ENCODE data around the gene SRL.

Gene SRL

GRCh38 chr16:4275861-4276260 lies 34.0 kb upstream of the SRL start:
- no peak overlapping the region for H4K91ac ChIP-seq (ENCODE audit: low read depth, low read length, poor library complexity)
- no peak overlapping the region for H2AK5ac ChIP-seq (ENCODE audit: low read depth, low read length)

GRCh38 chr16:4273858-4274311 lies 32.0 kb upstream of the SRL start:
- Histone ChIP-seq H3K14ac (ENCODE audit: low read length) (peak overlapping the region; percentile 99), H3K27me3 (ENCODE audit: control insufficient read depth in 3 of 3, insufficient read depth in 3 of 3, low read depth in 1 of 3, low read length in 3 of 3) (no peaks in the 10 kb centered on the region), H3K36me3 (replicated peaks in 1 of 2; ENCODE audit: control insufficient read depth in 2 of 2, insufficient read depth in 2 of 2, low read length in 2 of 2) (peaks cover 2 to 4% of the 10 kb centered on the region in 2 donors), H3K27ac (replicated peaks; ENCODE audit: low read length) (peak overlapping the region; percentile 94), H2AK5ac (ENCODE audit: low read depth, low read length) (peak overlapping the region; percentile 75), H3K18ac (ENCODE audit: low read length) (peak overlapping the region; percentile 98), H4K8ac (ENCODE audit: low read depth, low read length) (no peak overlapping the region), H3K4me3 (ENCODE audit: low read length in 2 of 2) (peak overlapping the region; percentile 87 to 89), H4K91ac (ENCODE audit: low read depth, low read length, poor library complexity) (no peak overlapping the region), H3K79me1 (ENCODE audit: low read depth, low read length) (peaks cover 13% of the 10 kb centered on the region), H3K4me1 (ENCODE audit: control insufficient read depth in 2 of 2, insufficient read depth in 1 of 2, low read depth in 1 of 2, low read length in 2 of 2) (peaks cover 6 to 8% of the 10 kb centered on the region in 2 donors), H3K4me2 (ENCODE audit: insufficient read depth, low read length, poor library complexity, severe bottlenecking) (peak overlapping the region; percentile 73), H2BK5ac (ENCODE audit: low read length) (peak overlapping the region; percentile 91), H2BK12ac (ENCODE audit: low read length) (no peak overlapping the region), H2BK120ac (ENCODE audit: low read depth, low read length) (no peak overlapping the region), H3K4ac (ENCODE audit: low read length) (no peak overlapping the region), H2AFZ (ENCODE audit: low read length) (peak overlapping the region; percentile 87), H3K9me3 (replicated peaks in 1 of 2; ENCODE audit: control insufficient read depth in 2 of 2, insufficient read depth in 1 of 2, low read depth in 1 of 2, low read length in 2 of 2) (no peaks in the 10 kb centered on the region), H2BK15ac (ENCODE audit: low read length) (peak overlapping the region; percentile 81), H3K9ac (ENCODE audit: low read depth, low read length, poor library complexity) (peak overlapping the region; percentile 96), H3K23ac (ENCODE audit: low read depth, low read length, poor library complexity) (peak overlapping the region; percentile 93)
- DNase-seq (ENCODE audit: low spot score), result peak; percentile 47
- WGBS, 2 donors (ENCODE audit: extremely low coverage in 2 of 2, insufficient read length in 2 of 2, insufficient replicate concordance in 1 of 2), result no CpG with 5 or more reads among the region's 25 CpGs

More at GRCh38 chr16:4275861-4276260, 34.0 kb upstream of the SRL start:
- Histone ChIP-seq H3K4ac (ENCODE audit: low read length) (no peak overlapping the region), H4K8ac (ENCODE audit: low read depth, low read length) (no peak overlapping the region), H2BK120ac (ENCODE audit: low read depth, low read length) (no peak overlapping the region), H3K36me3 (replicated peaks in 1 of 2; ENCODE audit: control insufficient read depth in 2 of 2, insufficient read depth in 2 of 2, low read length in 2 of 2) (no peaks in the 10 kb centered on the region), H2BK5ac (ENCODE audit: low read length) (no peak overlapping the region), H3K4me3 (ENCODE audit: low read length in 2 of 2) (no peak overlapping the region), H3K79me1 (ENCODE audit: low read depth, low read length) (peaks cover 9% of the 10 kb centered on the region), H3K9me3 (replicated peaks in 1 of 2; ENCODE audit: control insufficient read depth in 2 of 2, insufficient read depth in 1 of 2, low read depth in 1 of 2, low read length in 2 of 2) (peaks cover under 1 to 4% of the 10 kb centered on the region in 2 donors), H3K27ac (replicated peaks; ENCODE audit: low read length) (no peak overlapping the region), H3K18ac (ENCODE audit: low read length) (no peak overlapping the region), H2BK15ac (ENCODE audit: low read length) (no peak overlapping the region), H2AFZ (ENCODE audit: low read length) (no peak overlapping the region), H3K4me2 (ENCODE audit: insufficient read depth, low read length, poor library complexity, severe bottlenecking) (no peak overlapping the region), H3K4me1 (ENCODE audit: control insufficient read depth in 2 of 2, insufficient read depth in 1 of 2, low read depth in 1 of 2, low read length in 2 of 2) (peaks cover 2 to 3% of the 10 kb centered on the region in 2 donors), H3K14ac (ENCODE audit: low read length) (no peak overlapping the region), H2BK12ac (ENCODE audit: low read length) (no peak overlapping the region), H3K27me3 (ENCODE audit: control insufficient read depth in 3 of 3, insufficient read depth in 3 of 3, low read depth in 1 of 3, low read length in 3 of 3) (no peaks in the 10 kb centered on the region), H3K9ac (ENCODE audit: low read depth, low read length, poor library complexity) (no peak overlapping the region), H3K23ac (ENCODE audit: low read depth, low read length, poor library complexity) (no peak overlapping the region)
- DNase-seq (ENCODE audit: low spot score), result no peak
- no CpG with 5 or more reads among the region's 6 CpGs for WGBS, 2 donors (ENCODE audit: extremely low coverage in 2 of 2, insufficient read length in 2 of 2, insufficient replicate concordance in 1 of 2)

- Histone ChIP-seq H3K4ac (ENCODE audit: low read length) (no peak overlapping the region), H3K9ac (ENCODE audit: low read depth, low read length, poor library complexity) (peak overlapping the region; percentile 91), H3K27ac (replicated peaks; ENCODE audit: low read length) (peak overlapping the region; percentile 95), H3K4me3 (ENCODE audit: low read length in 2 of 2) (peak overlapping the region; percentile 89 to 99), H2AFZ (ENCODE audit: low read length) (peak overlapping the region; percentile 87), H3K79me1 (ENCODE audit: low read depth, low read length) (peaks cover 15% of the 10 kb centered on the region), H3K4me1 (ENCODE audit: control insufficient read depth in 2 of 2, insufficient read depth in 1 of 2, low read depth in 1 of 2, low read length in 2 of 2) (peaks cover 6 to 8% of the 10 kb centered on the region in 2 donors), H3K4me2 (ENCODE audit: insufficient read depth, low read length, poor library complexity, severe bottlenecking) (peak overlapping the region; percentile 64), H4K8ac (ENCODE audit: low read depth, low read length) (no peak overlapping the region), H2BK120ac (ENCODE audit: low read depth, low read length) (no peak overlapping the region), H3K14ac (ENCODE audit: low read length) (peak overlapping the region; percentile 71), H2BK12ac (ENCODE audit: low read length) (no peak overlapping the region), H3K27me3 (ENCODE audit: control insufficient read depth in 3 of 3, insufficient read depth in 3 of 3, low read depth in 1 of 3, low read length in 3 of 3) (no peaks in the 10 kb centered on the region), H2BK5ac (ENCODE audit: low read length) (peak overlapping the region; percentile 93), H2AK5ac (ENCODE audit: low read depth, low read length) (peak overlapping the region; percentile 88), H4K91ac (ENCODE audit: low read depth, low read length, poor library complexity) (no peak overlapping the region), H3K18ac (ENCODE audit: low read length) (peak overlapping the region; percentile 99), H2BK15ac (ENCODE audit: low read length) (peak overlapping the region; percentile 75), H3K9me3 (replicated peaks in 1 of 2; ENCODE audit: control insufficient read depth in 2 of 2, insufficient read depth in 1 of 2, low read depth in 1 of 2, low read length in 2 of 2) (no peaks in the 10 kb centered on the region), H3K23ac (ENCODE audit: low read depth, low read length, poor library complexity) (peak overlapping the region; percentile 99), H3K36me3 (replicated peaks in 1 of 2; ENCODE audit: control insufficient read depth in 2 of 2, insufficient read depth in 2 of 2, low read length in 2 of 2) (peaks cover 2 to 14% of the 10 kb centered on the region in 2 donors)
- peak; percentile 51 for DNase-seq (ENCODE audit: low spot score)
- no CpG with 5 or more reads among the region's 79 CpGs for WGBS, 2 donors (ENCODE audit: extremely low coverage in 2 of 2, insufficient read length in 2 of 2, insufficient replicate concordance in 1 of 2)
Observed at GRCh38 chr16:4272114-4272956, 30.5 kb upstream of the SRL start.

Measured in neuronal stem cell (in vitro differentiated cells).